ENCODE results near the gene TBX6.

TBX6 gene

GRCh38 chr16:30086291-30087140, 5.2 kb downstream of the TBX6 start:
- no peak for DNase-seq (ENCODE audit: low read depth in 2 of 2)

- DNase-seq (ENCODE audit: low read depth in 2 of 2): no peak
Measured at GRCh38 chr16:30085820-30086219, 5.9 kb downstream of the TBX6 start.

- no peak for DNase-seq (ENCODE audit: low read depth in 2 of 2)
Measured at GRCh38 chr16:30085247-30085646, 6.5 kb downstream of the TBX6 start.

- no peak for DNase-seq (ENCODE audit: low read depth in 2 of 2)
Measured at GRCh38 chr16:30084816-30085159, 6.9 kb downstream of the TBX6 start.

GRCh38 chr16:30084096-30084815, 7.5 kb downstream of the TBX6 start:
- DNase-seq (ENCODE audit: low read depth in 2 of 2): no peak

- no peak for DNase-seq (ENCODE audit: low read depth in 2 of 2)
Measured at GRCh38 chr16:30083216-30084055, 8.3 kb downstream of the TBX6 start.

GRCh38 chr16:30082545-30083090, 9.1 kb downstream of the TBX6 start:
- no peak for DNase-seq (ENCODE audit: low read depth in 2 of 2)

GRCh38 chr16:30079480-30079879, 12.2 kb downstream of the TBX6 start:
- DNase-seq (ENCODE audit: low read depth in 2 of 2): no peak

- DNase-seq (ENCODE audit: low read depth in 2 of 2): no peak
Measured at GRCh38 chr16:30078744-30079143, 13.0 kb downstream of the TBX6 start.

- DNase-seq (ENCODE audit: low read depth in 2 of 2): no peak
Measured at GRCh38 chr16:30077656-30078055, 14.1 kb downstream of the TBX6 start.

GRCh38 chr16:30076276-30076791, 15.4 kb downstream of the TBX6 start:
- no peak for DNase-seq (ENCODE audit: low read depth in 2 of 2)

- DNase-seq (ENCODE audit: low read depth in 2 of 2): peak; percentile 59 to 64
Measured at GRCh38 chr16:30075503-30076275, 16.0 kb downstream of the TBX6 start, which contains the start of gene PPP4C. Gene PPP4C, plus strand, starts transcription at chr16:30075994. Its CDS starts 384 bp downstream, at chr16:30076378.

GRCh38 chr16:30070490-30070889, 21.2 kb downstream of the TBX6 start:
- DNase-seq (ENCODE audit: low read depth in 2 of 2): no peak

GRCh38 chr16:30069611-30070462, 21.9 kb downstream of the TBX6 start:
- DNase-seq (ENCODE audit: low read depth in 2 of 2): no peak

- DNase-seq (ENCODE audit: low read depth in 2 of 2): no peak
Measured at GRCh38 chr16:30068750-30069610, 22.7 kb downstream of the TBX6 start.

- DNase-seq (ENCODE audit: low read depth in 2 of 2): no peak
Measured at GRCh38 chr16:30068333-30068732, 23.4 kb downstream of the TBX6 start.

- DNase-seq (ENCODE audit: low read depth in 2 of 2): no peak
Measured at GRCh38 chr16:30067584-30067916, 24.2 kb downstream of the TBX6 start.

- no peak for DNase-seq (ENCODE audit: low read depth in 2 of 2)
Measured at GRCh38 chr16:30066761-30067583, 24.8 kb downstream of the TBX6 start.

Data from fibroblast of skin of left biceps (primary cell).